H1 (cell line): Measurements from ENCODE around the gene SLC4A1AP. TPM values are rescaled to one million over a fixed set of nuclear protein-coding genes. Genes with fewer than 3 reads are reported as not detected.

Experiments
- BACH1 ChIP-seq: IDR thresholded peaks from 2 replicates; pipeline ENCODE4 v1.6.1; 2012; ENCODE audit warnings: low read length, improper control_type of control experiment
- BRCA1 ChIP-seq: IDR thresholded peaks from 2 replicates; pipeline ENCODE4 v1.6.1; 2012; ENCODE audit warnings: low read depth, low read length, improper control_type of control experiment
- CHD1 ChIP-seq: IDR thresholded peaks from 2 replicates; pipeline ENCODE4 v1.6.1; 2012; ENCODE audit warnings: low read depth, low read length, improper control_type of control experiment
- CREB1 ChIP-seq: IDR thresholded peaks from 2 replicates; pipeline ENCODE4 v1.6.1; 2012; ENCODE audit warnings: inconsistent platforms
- E2F6 ChIP-seq: IDR thresholded peaks from 2 replicates; pipeline ENCODE4 v1.6.1; 2012; ENCODE audit warnings: inconsistent platforms
- EZH2 ChIP-seq: fragments of 200-600 bp; sonication (generic); IDR thresholded peaks from 2 replicates; pipeline ENCODE4 v1.7.1; 2012; ENCODE audit warnings: low read depth, mild to moderate bottlenecking, moderate library complexity, low read length, inconsistent platforms; ENCODE audit not compliant: severe bottlenecking
- KDM4A ChIP-seq: IDR thresholded peaks from one replicate; pipeline ENCODE4 v1.7.1; 2012; ENCODE audit warnings: low read depth, mild to moderate bottlenecking, moderate library complexity, low read length, inconsistent platforms; ENCODE audit not compliant: severe bottlenecking
- KDM5A ChIP-seq: fragments of 200-600 bp; IDR thresholded peaks from 2 replicates; pipeline ENCODE4 v1.7.1; 2012; ENCODE audit warnings: mild to moderate bottlenecking, low read length, inconsistent platforms, mixed read lengths
- POU5F1 ChIP-seq: IDR thresholded peaks from 2 replicates; pipeline ENCODE4 v1.6.1; 2011; ENCODE audit warnings: low read depth, mild to moderate bottlenecking, low read length, moderate library complexity
- RAD21 ChIP-seq, 2 experiments: IDR thresholded peaks in 1 of 2; conservative IDR thresholded peaks in 1 of 2; 2 replicates each; pipeline ENCODE4 v1.6.1; 2011; ENCODE audit warnings: low read depth in 2 of 2, low read length in 2 of 2, improper control_type of control experiment in 1 of 2, inconsistent platforms in 1 of 2, mild to moderate bottlenecking in 1 of 2, moderate library complexity in 1 of 2
- SIN3A ChIP-seq, 2 experiments: IDR thresholded peaks in 1 of 2; conservative IDR thresholded peaks in 1 of 2; 2 replicates each; pipeline ENCODE4 v1.6.1; 2011 to 2012; ENCODE audit warnings: low read length in 2 of 2, improper control_type of control experiment in 1 of 2, low read depth in 1 of 2, mild to moderate bottlenecking in 1 of 2
- SP1 ChIP-seq: IDR thresholded peaks from 2 replicates; pipeline ENCODE4 v1.6.1; 2011; ENCODE audit warnings: low read depth, low read length
- SP2 ChIP-seq: IDR thresholded peaks from 2 replicates; pipeline ENCODE4 v1.6.1; 2012; ENCODE audit warnings: mild to moderate bottlenecking, low read length, inconsistent platforms
- TAF7 ChIP-seq: optimal IDR thresholded peaks from 2 replicates; pipeline ENCODE3; 2011; ENCODE audit warnings: low read depth, mild to moderate bottlenecking, inconsistent platforms, low read length, moderate library complexity, borderline replicate concordance
- TEAD4 ChIP-seq: IDR thresholded peaks from 2 replicates; pipeline ENCODE4 v1.6.1; 2012; ENCODE audit warnings: low read depth, low read length, inconsistent platforms, mixed read lengths
- USF2 ChIP-seq: IDR thresholded peaks from 2 replicates; pipeline ENCODE4 v1.6.1; 2011; ENCODE audit warnings: low read length, improper control_type of control experiment
- YY1 ChIP-seq: IDR thresholded peaks from 2 replicates; pipeline ENCODE4 v1.6.1; 2011; ENCODE audit warnings: low read depth, mild to moderate bottlenecking, low read length
- ZNF274 ChIP-seq: IDR thresholded peaks from 2 replicates; pipeline ENCODE4 v1.7.0; 2012; ENCODE audit warnings: low read length, borderline replicate concordance; ENCODE audit errors: extremely low read depth
- polyA plus RNA-seq, 7 experiments: library from polyadenylated mRNA; depleted of rRNA in 3 of 7; stranded (reverse) in 5 of 7; unstranded in 2 of 7; fragments of >200 nt in 5 of 7; fragments of 200-250 nt in 2 of 7; gene quantifications; 1 replicate in 5 of 7; 2 replicates in 1 of 7; 4 replicates in 1 of 7; pipeline versions ENCODE4 v1.2.1 to v1.2.3, GENCODE V29; 2011 to 2013; ENCODE audit warnings: missing spikeins in 2 of 7, mixed read lengths in 2 of 7
- total RNA-seq: library from RNA; stranded (reverse); fragmentation: NEBNext Ultra II Directional; extraction: Animal tissue kit (Norgen Biotek cat#: 25700); gene quantifications from 2 replicates; pipeline ENCODE4 v1.2.1, GENCODE V29; 2021
- TF ChIP-seq, protein P1 (sequence below), 3 experiments: IDR thresholded peaks; 1 replicate in 2 of 3; 2 replicates in 1 of 3; pipeline versions ENCODE4 v1.5.1 to v1.6.1; 2011; ENCODE audit warnings: low read length in 3 of 3, mild to moderate bottlenecking in 3 of 3, inconsistent platforms in 2 of 3, low read depth in 1 of 3, moderate library complexity in 1 of 3; ENCODE audit not compliant: insufficient read depth in 1 of 3; ENCODE audit errors: control extremely low read depth in 1 of 3

Gene SLC4A1AP
- total and polyA plus RNA-seq, 2 of the 8 experiments (the other 6 are each of a cell fraction or from before 2014, with no cell fraction given), result 8.1 to 18.4 TPM

DNA sequence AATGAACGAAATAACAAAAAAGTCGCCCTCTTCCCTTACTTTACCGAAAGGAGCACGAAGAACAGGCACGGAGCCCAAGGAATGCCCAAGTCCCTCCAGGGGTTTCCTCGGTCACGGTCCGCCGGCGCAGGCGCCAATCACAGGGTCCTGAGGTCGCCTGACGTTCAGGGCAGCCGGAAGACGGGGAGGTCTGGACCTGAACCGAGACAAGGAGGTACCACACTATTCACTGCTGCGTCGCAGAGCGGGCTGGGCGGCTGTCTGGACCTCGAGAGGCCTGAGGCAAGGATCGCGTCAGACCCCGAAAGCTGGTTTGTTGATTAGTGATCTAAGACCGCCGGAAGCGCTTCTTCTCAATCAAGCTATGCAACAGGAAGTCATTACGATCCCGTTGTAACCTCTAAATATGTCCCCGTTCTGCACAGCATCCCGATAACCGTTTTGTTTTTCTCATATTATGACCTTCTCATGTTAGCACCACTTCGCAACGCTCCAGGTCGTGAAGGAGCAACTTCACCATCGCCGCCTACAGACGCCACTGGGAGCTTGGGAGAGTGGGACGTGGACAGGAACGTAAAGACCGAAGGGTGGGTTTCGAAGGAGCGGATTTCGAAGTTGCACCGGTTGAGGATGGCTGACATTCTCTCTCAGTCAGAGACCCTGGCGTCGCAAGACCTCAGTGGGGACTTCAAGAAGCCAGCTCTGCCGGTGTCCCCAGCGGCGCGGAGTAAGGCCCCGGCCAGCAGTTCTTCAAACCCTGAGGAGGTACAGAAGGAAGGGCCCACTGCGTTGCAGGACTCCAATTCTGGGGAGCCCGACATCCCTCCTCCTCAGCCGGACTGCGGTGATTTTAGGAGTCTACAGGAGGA lies at the start of gene SLC4A1AP, which contains the start of gene SUPT7L (continued):
- TF ChIP-seq BACH1 (no peak), E2F6 (no peak), KDM4A (peak; percentile 100), YY1 (peak; percentile 95), USF2 (no peak), CHD1 (no peak), KDM5A (peak; percentile 99), BRCA1 (no peak), ZNF274 (no peak), EZH2 (no peak), POU5F1 (peak; percentile 81; the same call in 1 of the 2 replicates), RAD21 (IDR thresholded peaks at IDR 0.05 in 1 of 2, conservative IDR thresholded peaks at IDR 0.05 in 1 of 2; ENCODE audit: low read depth in 2 of 2, low read length in 2 of 2) (no peak), TEAD4 (peak; percentile 49; the same call in 1 of the 2 replicates), CREB1 (peak; percentile 36), SIN3A (conservative IDR thresholded peaks at IDR 0.05 in 1 of 2, IDR thresholded peaks at IDR 0.05 in 1 of 2; ENCODE audit: low read depth in 1 of 2, low read length in 2 of 2) (peak; percentile 41 to 94; a peak in 3 of 4 replicates), SP2 (no peak), SP1 (no peak), TAF7 (peak; percentile 50)
- TF ChIP-seq, protein P1, sequence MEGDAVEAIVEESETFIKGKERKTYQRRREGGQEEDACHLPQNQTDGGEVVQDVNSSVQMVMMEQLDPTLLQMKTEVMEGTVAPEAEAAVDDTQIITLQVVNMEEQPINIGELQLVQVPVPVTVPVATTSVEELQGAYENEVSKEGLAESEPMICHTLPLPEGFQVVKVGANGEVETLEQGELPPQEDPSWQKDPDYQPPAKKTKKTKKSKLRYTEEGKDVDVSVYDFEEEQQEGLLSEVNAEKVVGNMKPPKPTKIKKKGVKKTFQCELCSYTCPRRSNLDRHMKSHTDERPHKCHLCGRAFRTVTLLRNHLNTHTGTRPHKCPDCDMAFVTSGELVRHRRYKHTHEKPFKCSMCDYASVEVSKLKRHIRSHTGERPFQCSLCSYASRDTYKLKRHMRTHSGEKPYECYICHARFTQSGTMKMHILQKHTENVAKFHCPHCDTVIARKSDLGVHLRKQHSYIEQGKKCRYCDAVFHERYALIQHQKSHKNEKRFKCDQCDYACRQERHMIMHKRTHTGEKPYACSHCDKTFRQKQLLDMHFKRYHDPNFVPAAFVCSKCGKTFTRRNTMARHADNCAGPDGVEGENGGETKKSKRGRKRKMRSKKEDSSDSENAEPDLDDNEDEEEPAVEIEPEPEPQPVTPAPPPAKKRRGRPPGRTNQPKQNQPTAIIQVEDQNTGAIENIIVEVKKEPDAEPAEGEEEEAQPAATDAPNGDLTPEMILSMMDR (IDR thresholded peaks at IDR 0.05; ENCODE audit: control extremely low read depth in 1 of 3, insufficient read depth in 1 of 3, low read depth in 1 of 3, low read length in 3 of 3), result peak in 1 of 3 experiments; percentile 5; a peak in 1 of 4 replicates
